Fibroblast of skin of scalp (primary cell): ENCODE measurements around the gene VAV2.
A peak's percentile ranks its signal among the peaks of the same experiment; 100 is the strongest.
"Not testable (repeated sequence)": the region's sequence is repeated elsewhere in the genome, so short reads cannot be mapped to it uniquely, and the experiment has no call there.

Source experiments
- DNase-seq: peaks from one replicate; pipeline ENCODE4 v3.0.0-alpha.2; 2013

The VAV2 gene

GRCh38 chr9:133913571-133914369 is 78.4 kb downstream of the VAV2 start:
- DNase-seq, result no peak

DNA sequence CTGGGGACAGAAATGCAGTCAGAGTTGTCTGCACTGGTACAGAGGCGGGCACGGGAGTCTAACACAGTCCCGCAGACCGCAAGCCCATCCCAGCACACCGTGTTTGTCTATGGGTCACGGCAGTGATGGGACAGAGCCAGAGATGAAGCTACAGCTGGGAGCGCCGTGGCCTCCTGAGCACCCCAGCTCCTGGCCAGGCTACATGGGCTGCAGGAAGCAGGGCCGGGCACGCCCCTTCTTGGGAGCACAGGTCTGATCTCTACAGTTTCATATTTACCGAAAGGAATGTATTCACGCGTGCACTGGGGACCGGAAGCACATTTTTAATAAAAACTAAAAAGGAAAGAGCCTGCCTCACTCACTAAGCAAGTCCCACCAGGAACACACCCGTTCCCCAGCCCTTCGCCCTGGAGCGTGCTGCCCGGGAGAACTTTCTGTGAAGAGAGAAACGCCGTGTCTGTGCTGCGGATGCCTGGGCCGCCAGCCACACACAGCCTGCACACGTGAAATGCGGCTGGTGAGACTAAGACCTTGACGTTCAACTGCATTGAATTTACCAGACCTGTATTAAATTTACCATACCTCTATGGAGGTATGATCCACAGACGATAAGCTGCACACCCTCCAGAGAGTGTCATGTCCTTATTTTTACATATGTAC is 81.1 kb downstream of the VAV2 start:
- no peak for DNase-seq

- no peak for DNase-seq
Measured at GRCh38 chr9:133906932-133907910, 84.9 kb downstream of the VAV2 start.

DNA sequence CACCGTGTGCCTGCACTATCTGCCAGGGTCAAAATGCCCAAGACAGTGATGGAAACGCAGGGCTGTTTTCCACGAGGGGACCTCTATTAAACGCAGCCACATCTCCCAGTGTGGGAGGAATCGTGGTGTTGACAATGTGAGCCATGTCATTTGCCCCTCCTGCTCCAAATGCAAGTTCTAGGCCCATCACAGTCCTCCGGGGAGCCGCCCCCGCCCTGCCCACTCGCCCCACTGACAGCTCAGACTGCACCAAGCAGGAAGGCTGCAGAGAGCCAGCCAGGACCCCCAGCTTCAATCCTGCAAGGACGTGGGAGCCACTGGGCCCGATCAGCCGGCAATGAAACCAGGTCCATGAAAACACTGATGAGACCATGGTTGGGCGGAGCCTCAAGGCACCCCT is 85.9 kb downstream of the VAV2 start:
- DNase-seq, result no peak

GRCh38 chr9:133905493-133905892 is 86.6 kb downstream of the VAV2 start:
- DNase-seq, result no peak

DNA sequence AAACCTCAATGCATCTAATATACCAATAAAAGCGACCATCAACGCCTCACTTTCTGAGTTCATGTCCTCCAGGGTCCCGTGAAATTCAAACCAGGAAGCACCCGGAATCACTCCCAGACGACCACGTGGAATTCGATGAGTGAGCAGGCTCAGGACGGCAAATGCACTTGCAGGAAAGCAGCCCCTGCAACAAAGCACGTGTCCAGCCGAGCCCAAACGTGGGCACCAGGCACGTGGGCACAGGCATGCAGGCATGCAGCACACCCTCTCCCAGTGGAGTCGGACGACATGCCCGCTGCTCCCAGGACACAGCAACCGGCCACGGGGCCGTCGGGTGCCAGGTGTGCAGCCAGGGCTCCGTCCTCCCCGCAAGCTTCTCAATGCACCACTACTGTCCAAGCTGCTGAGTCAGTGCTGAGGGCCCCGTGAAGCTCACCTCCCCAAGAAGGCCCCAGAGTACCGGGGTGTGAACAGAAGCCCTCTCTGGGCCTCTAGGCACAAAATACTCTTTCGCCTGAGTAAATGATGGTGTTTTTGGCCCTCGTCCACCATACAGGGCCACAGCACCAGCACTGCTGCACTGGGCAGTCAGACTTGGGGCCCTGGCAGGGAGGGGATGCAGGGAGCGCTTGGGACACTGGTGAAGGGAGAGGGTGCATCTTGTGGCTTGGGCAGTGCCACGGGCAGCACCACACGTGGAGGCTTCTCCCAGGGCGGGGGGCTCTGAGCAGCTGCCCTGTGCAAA is 87.6 kb downstream of the VAV2 start:
- no peak for DNase-seq

DNA sequence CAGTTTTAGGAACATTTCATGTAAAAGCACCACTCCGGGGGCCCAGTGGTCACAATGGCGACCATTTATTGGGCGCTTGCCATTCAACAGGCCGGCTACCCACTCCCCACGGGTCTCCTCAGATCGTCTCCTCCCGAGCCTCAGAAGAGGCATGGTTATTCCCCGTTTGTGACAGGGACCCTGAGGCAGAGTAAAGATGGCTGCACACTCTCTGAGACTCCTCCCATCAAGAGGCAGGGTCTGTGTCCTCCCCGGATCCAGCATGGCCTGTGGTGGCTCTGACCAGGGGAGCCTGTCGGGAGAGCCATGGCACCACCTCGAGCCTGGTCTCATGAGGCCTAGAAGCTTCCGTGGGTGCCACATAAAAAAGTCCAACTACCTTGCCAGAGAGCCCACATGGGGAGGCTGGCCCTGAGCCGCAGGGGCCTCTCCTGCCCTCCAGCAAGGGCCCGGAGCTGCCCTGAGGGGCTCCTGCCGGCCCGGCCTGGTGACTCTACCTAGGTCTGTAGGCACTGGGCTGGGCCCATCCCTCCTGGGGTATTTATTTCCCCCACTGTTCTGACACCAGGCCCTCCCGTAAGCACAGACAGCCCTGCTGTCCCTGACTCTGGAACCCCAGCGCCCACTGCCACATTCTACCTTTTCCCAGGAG is 90.8 kb downstream of the VAV2 start:
- DNase-seq, result no peak

DNA sequence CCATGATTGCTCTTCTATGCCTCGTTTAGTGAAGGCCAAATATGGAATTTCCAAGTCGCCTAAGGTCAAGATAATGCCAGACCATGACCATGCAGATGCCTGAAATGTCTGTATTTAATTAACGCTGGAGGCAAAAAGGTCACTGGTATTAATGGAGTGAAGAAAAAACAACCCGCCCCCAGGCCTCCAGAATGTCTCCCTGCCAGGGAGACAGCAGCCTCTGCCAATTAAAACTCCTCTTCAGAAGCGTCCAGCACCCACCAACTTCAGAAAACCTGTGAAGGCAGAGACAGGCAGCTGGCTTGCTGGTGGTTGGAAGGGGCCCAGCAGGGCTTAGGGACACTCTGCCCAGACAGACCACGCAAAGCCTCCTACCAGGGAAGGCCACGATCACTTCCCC is 94.4 kb downstream of the VAV2 start:
- peak; percentile 20 for DNase-seq

DNA sequence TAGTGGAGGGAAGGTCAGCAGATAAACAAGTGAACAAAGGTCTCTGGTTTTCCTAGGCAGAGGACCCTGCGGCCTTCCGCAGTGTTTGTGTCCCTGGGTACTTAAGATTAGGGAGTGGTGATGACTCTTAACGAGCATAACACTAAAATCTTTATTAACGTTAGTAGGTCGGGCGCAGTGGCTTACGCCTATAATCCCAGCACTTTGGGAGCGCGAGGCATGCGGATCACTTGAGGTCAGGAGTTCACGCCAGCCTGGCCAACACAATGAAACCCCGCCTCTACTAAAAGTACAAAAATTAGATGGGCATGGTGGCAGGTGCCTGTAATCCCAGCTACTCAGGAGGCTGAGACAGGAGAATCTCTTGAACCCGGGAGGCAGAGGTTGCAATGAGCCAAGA is 96.1 kb downstream of the VAV2 start:
- DNase-seq, result not testable (repeated sequence)

GRCh38 chr9:133895335-133895734 is 96.8 kb downstream of the VAV2 start:
- no peak for DNase-seq

DNA sequence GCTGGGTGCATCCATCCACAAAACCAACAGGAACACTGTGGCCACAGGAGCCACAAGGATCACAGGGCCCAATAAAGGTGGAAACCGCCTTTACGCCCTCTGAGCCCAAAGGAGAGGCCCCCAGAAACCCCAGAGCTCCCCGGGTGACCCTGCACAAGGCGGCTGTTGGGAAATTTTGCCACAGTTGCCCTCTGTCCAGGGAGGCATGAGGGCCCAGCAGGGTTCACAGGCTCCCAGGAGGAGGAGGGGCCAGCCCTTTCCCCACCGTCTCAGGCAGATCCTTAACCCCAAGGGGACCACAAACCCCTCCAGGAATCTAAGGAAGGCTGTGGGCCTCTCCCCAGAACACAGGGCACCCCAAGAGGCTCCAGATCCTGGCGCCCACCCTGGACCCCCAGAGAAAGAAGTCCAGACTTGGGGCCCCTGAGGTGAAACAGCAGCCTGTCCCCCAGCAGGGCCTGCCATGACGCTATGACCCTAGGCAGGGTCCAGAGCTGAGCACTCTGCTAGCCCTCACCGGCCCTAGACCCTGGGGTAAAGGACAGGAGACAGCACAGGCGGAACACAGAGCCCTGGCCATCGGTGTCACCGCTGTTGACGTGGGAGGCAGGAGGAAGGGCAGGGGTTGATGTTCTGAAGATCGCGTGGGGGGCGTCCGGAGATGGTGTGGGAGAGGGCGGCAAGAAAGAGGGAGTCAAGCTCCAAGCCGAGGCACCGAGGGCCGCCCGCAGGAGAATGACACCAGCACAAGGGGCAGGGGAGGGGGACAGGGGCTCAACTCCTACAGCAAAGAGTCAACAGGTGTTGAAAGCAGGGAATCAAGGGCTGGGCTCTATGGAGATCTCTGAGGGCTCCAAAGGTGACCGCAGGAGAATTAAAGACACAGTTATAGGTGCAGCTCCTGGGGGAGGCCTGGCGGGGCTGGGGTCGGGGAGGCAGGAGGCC is 97.5 kb downstream of the VAV2 start:
- DNase-seq, result no peak

GRCh38 chr9:133893191-133893994 is 98.7 kb downstream of the VAV2 start:
- no peak for DNase-seq

GRCh38 chr9:133892193-133892920 is 99.8 kb downstream of the VAV2 start:
- no peak for DNase-seq

- DNase-seq, result no peak
Measured at GRCh38 chr9:133891741-133892140, 100.4 kb downstream of the VAV2 start.

DNA sequence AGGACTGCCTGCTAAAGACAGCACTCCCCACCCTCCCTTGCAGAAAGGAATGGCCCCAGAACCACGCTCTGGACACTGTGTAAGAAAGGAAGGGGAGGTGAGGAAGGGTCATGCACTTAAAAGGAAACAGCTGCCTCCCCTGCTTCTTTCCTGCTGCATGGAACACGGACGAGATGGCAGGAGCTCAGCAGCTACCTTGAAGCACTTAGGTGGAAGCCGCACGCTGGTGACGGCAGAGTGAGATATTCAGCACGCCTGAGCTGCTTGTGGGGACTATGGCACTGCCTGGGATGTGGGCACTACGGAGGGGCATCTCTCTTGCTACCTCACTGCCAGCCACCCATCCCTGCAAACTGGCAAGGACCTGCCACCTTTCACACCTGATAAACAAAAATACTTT is 101.5 kb downstream of the VAV2 start:
- no peak for DNase-seq

DNA sequence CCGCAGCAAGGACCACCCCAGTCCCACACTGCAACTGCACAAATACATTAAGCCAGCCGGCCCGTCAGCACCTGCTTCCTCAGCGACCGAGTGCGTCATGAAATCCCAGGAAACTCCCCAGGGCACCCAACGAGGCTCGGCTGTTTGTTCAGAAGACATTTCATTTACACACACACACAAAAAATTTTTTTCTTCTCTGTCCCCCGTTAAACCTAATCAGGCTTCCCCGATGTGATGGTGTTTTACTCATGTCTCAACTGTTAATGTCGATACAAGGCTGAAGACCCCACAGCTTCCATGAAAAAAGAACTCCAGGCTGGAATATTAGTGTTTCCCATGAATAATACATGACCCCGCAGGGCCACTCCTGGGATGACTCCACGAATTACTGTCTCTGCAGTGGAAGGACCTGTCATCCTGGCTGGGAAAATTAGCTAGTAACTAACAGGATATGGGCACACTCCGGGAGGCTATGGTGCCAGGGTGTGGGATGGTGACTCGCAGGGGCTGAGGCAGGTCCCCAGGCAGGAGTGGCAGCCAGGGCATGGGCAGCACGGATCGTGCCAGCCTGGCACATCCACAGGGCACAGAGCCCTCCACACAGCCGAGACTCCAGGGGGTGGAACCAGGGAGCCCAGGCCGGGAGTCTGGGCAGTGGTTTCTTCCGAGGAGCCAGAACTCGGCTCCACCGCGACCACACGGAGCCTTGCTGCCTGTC is 102.4 kb downstream of the VAV2 start:
- DNase-seq, result peak; percentile 22

- DNase-seq, result no peak
Measured at GRCh38 chr9:133888809-133889491, 103.2 kb downstream of the VAV2 start.
